GM12878 (cell line): Measurements from ENCODE around the gene ARHGEF6. TPM values are rescaled to one million over a fixed set of nuclear protein-coding genes. Genes with fewer than 3 reads are reported as not detected.

Experiments
- ATAC-seq: fragments of 200-7000 bp; cut with Tn5 transposase; 3 replicates; pipeline ENCODE4 v1.9.1; 2020; ENCODE audit warnings: mild to moderate bottlenecking, moderate library complexity
- BruUV-seq: library from RNA; stranded (reverse); fragments of 400-500 nt; replicated peaks from 2 replicates; lab custom pipeline; 2021; lab: Mats Ljungman, UMichigan
- CTCF ChIA-PET: fragments of 300-600 bp; sonication (Branson Sonifier 250); formaldehyde crosslinking; extraction: SDS; loops from one replicate; lab custom pipeline; 2021; ENCODE audit warnings: inconsistent platforms; lab: Yijun Ruan, JAX
- POLR2A ChIA-PET: fragments of 350-600 bp; formaldehyde crosslinking; extraction: SDS; loops from one replicate; lab custom pipeline; 2021; ENCODE audit warnings: inconsistent platforms; lab: Charles Lee
- RAD21 ChIA-PET: fragments of 300-600 bp; sonication (Branson Sonifier 250); formaldehyde crosslinking; loops from one replicate; lab custom pipeline; 2023; ENCODE audit warnings: antibody characterized with exemption; ENCODE audit not compliant: unreplicated experiment; lab: Charles Lee
- SMC1A ChIA-PET: fragments of 300-600 bp; sonication (Branson Sonifier 250); formaldehyde crosslinking; loops from one replicate; lab custom pipeline; 2023; ENCODE audit not compliant: unreplicated experiment, uncharacterized antibody; lab: Charles Lee
- DNase-seq: peaks from one replicate; pipeline ENCODE4 v3.0.0-alpha.2; 2011; ENCODE audit warnings: low read depth, low spot score
- FAIRE-seq: peaks from 3 replicates; lab custom pipeline; 2011; peaks lifted over from hg19 to GRCh38; lab: Jason Lieb, UNC
- H2AFZ ChIP-seq: 2 replicates; pipeline ENCODE4 v1.6.0; 2011; ENCODE audit warnings: low read depth, low read length, control low read depth; ENCODE audit not compliant: control insufficient read depth
- H3K27ac ChIP-seq: 2 replicates; pipeline ENCODE4 v1.5.1; 2011; ENCODE audit warnings: control low read depth; ENCODE audit not compliant: control insufficient read depth, insufficient read depth
- H3K27me3 ChIP-seq, 2 experiments: replicated peaks in 1 of 2; 2 replicates each; pipeline versions ENCODE4 v1.6.0 to v1.6.1; 2011; ENCODE audit warnings: low read length in 1 of 2; ENCODE audit not compliant: control insufficient read depth in 2 of 2, insufficient read depth in 2 of 2
- H3K36me3 ChIP-seq, 2 experiments: 2 replicates each; pipeline ENCODE4 v1.5.1; 2011; ENCODE audit warnings: low read length in 1 of 2; ENCODE audit not compliant: control insufficient read depth in 2 of 2, insufficient read depth in 2 of 2
- H3K4me1 ChIP-seq: 2 replicates; pipeline ENCODE4 v1.6.1; 2011; ENCODE audit warnings: mild to moderate bottlenecking, low read length, moderate library complexity, mixed read lengths; ENCODE audit not compliant: control insufficient read depth, insufficient read depth
- H3K4me2 ChIP-seq: 2 replicates; pipeline ENCODE4 v1.6.0; 2011; ENCODE audit warnings: control low read depth; ENCODE audit not compliant: control insufficient read depth, insufficient read depth
- H3K4me3 ChIP-seq: fragments of 200-600 bp; sonication (generic); 2 replicates; pipeline ENCODE4 v1.5.1; 2016
- H3K79me2 ChIP-seq: 2 replicates; pipeline ENCODE4 v1.6.0; 2011; ENCODE audit warnings: low read length; ENCODE audit not compliant: control insufficient read depth, insufficient read depth
- H3K9ac ChIP-seq: 2 replicates; pipeline ENCODE4 v1.8.0; 2011; ENCODE audit warnings: low read length, control low read depth, mixed read lengths; ENCODE audit not compliant: control insufficient read depth, insufficient read depth
- H3K9me3 ChIP-seq: replicated peaks from 3 replicates; pipeline ENCODE4 v1.5.1; 2011; ENCODE audit warnings: mild to moderate bottlenecking, low read length; ENCODE audit not compliant: control insufficient read depth, insufficient read depth
- H4K20me1 ChIP-seq: 2 replicates; pipeline ENCODE4 v1.6.0; 2011; ENCODE audit not compliant: control insufficient read depth, insufficient read depth
- MEF2B ChIP-seq: fragments of 450-650 bp; IDR thresholded peaks from 2 replicates; pipeline ENCODE4 v1.6.1; 2018; ENCODE audit warnings: mild to moderate bottlenecking, moderate library complexity; ENCODE audit not compliant: partially characterized antibody, poor library complexity, severe bottlenecking
- MTA2 ChIP-seq: fragments of 450-650 bp; IDR thresholded peaks from 2 replicates; pipeline ENCODE4 v1.6.1; 2016; ENCODE audit warnings: low read depth, mild to moderate bottlenecking, moderate library complexity
- NBN ChIP-seq: fragments of 450-650 bp; IDR thresholded peaks from 2 replicates; pipeline ENCODE4 v1.6.1; 2016
- POLR2A ChIP-seq: IDR thresholded peaks from 2 replicates; pipeline ENCODE4 v1.6.1; 2011; ENCODE audit warnings: low read depth, mild to moderate bottlenecking, low read length
- POLR2AphosphoS5 ChIP-seq: IDR thresholded peaks from 2 replicates; pipeline ENCODE4 v1.6.1; 2011; ENCODE audit warnings: mild to moderate bottlenecking, low read length, inconsistent platforms
- SP1 ChIP-seq: IDR thresholded peaks from one replicate; pipeline ENCODE4 v1.6.1; 2011; ENCODE audit warnings: low read depth, low read length
- SUPT20H ChIP-seq: IDR thresholded peaks from 2 replicates; pipeline ENCODE4 v1.6.1; 2011; ENCODE audit warnings: low read depth, mild to moderate bottlenecking, low read length, moderate library complexity, borderline replicate concordance; ENCODE audit not compliant: control insufficient read depth
- TAF1 ChIP-seq: IDR thresholded peaks from 2 replicates; pipeline ENCODE4 v1.6.1; 2011; ENCODE audit warnings: mild to moderate bottlenecking, low read depth, low read length, borderline replicate concordance
- YY1 ChIP-seq: IDR thresholded peaks from 2 replicates; pipeline ENCODE4 v1.6.1; 2011; ENCODE audit warnings: low read depth, mild to moderate bottlenecking, low read length
- ZNF217 ChIP-seq: fragments of 450-650 bp; IDR thresholded peaks from 2 replicates; pipeline ENCODE4 v1.6.1; 2017; ENCODE audit warnings: antibody characterized with exemption, mild to moderate bottlenecking
- WGBS: methylation state at CpG from one replicate; pipeline ENCODE4 v1.1.6; 2016; ENCODE audit warnings: low lambda C conversion rate; ENCODE audit not compliant: insufficient replicate concordance, insufficient coverage; ENCODE audit errors: missing lambda C conversion rate; 5-methylcytosine and 5-hydroxymethylcytosine counted together
- in situ Hi-C: fragments of 300-500 bp; cut with MboI; formaldehyde crosslinking; loops from 9 replicates; pipeline ENCODE4 v1.14.3; 2018; ENCODE audit warnings: mixed read lengths
- intact Hi-C: fragments of 100-400 bp; cut with micrococcal nuclease; formaldehyde crosslinking; loops from one replicate; pipeline ENCODE4 v1.14.2; 2022; ENCODE audit not compliant: unreplicated experiment
- polyA plus RNA-seq, 11 experiments: library from polyadenylated mRNA; depleted of rRNA in 4 of 11; unstranded in 6 of 11; stranded (reverse) in 5 of 11; fragments of >200 nt; fragmentation: Nextera tagmentation in 4 of 11; fragmentation: Illumina TruSeq in 1 of 11; extraction: Ambion mirVana in 4 of 11; extraction: Trizol in 1 of 11; gene quantifications; 1 replicate in 1 of 11; 2 replicates in 10 of 11; pipeline versions ENCODE4 v1.2.1 to v1.2.3, GENCODE V29; 2011 to 2016; ENCODE audit warnings: inconsistent platforms in 2 of 11, missing spikeins in 2 of 11, low read depth in 1 of 11
- total RNA-seq, 4 experiments: library from RNA; depleted of rRNA in 3 of 4; stranded (reverse); fragments of >200 nt in 3 of 4; fragmentation: Illumina TruSeq in 1 of 4; extraction: Trizol in 1 of 4; gene quantifications; 2 replicates each; pipeline versions ENCODE4 v1.2.1 to v1.2.3, GENCODE V29; 2013 to 2021
- TF ChIP-seq, protein P1 (sequence below): fragments of 450-650 bp; IDR thresholded peaks from 2 replicates; pipeline ENCODE4 v1.6.1; 2017; ENCODE audit warnings: mild to moderate bottlenecking, moderate library complexity
- TF ChIP-seq, protein P2 (sequence below): IDR thresholded peaks from 2 replicates; pipeline ENCODE4 v1.6.1; 2012; ENCODE audit warnings: low read depth, low read length, improper control_type of control experiment
- TF ChIP-seq, protein P3 (sequence below): fragments of 450-650 bp; formaldehyde crosslinking; IDR thresholded peaks from 2 replicates; pipeline ENCODE4 v1.4.0; 2020; ENCODE audit warnings: mild to moderate bottlenecking, moderate library complexity

The ARHGEF6 gene
- total and polyA plus RNA-seq, 10 of the 15 experiments (the other 5 are each of a cell fraction or from before 2014, with no cell fraction given) = 5.4 to 29.7 (median 18.0) TPM

GRCh38 chrX:136714626-136715599, 65.8 kb downstream of the ARHGEF6 start:
- H3K9me3 ChIP-seq = no peaks in the 10 kb centered on the region
- intact Hi-C loops = loop anchor here (5.0 kb wide), 1 partner anchor 52 kb away; no protein-coding TSS in a partner anchor
- peak; percentile 88 for ATAC-seq
- CTCF ChIA-PET = interaction anchor here (0.6 to 2.7 kb wide), 7 partner anchors 12 to 210 kb away, joined by 3 to 7 read pairs (median 3); no protein-coding TSS in a partner anchor
- DNase-seq = no peak
- no peaks in the 10 kb centered on the region for H4K20me1 ChIP-seq
- H3K27me3 ChIP-seq = no peaks in the 10 kb centered on the region
- WGBS = 2% methylated on average over 6 of the region's 6 CpGs
- BruUV-seq = no TSS peak
- SMC1A ChIA-PET = interaction anchor here (0.7 to 2.7 kb wide), 9 partner anchors 11 to 131 kb away, joined by 3 to 8 read pairs (median 3); partner anchors contain the start of gene ARHGEF6
- H3K79me2 ChIP-seq = no peaks in the 10 kb centered on the region
- H3K9ac ChIP-seq = peak overlapping the region; percentile 60; the same call in 1 of the 2 replicates
- H3K4me3 ChIP-seq = peak overlapping the region; percentile 34; the same call in 1 of the 2 replicates
- H3K27ac ChIP-seq = peak overlapping the region; percentile 73
- no peak for FAIRE-seq
- peaks cover 18% of the 10 kb centered on the region for H3K4me1 ChIP-seq
- POLR2A ChIA-PET = interaction anchor here (0.5 to 0.6 kb wide), 2 partner anchors 23 to 195 kb away, joined by 3 read pairs; no protein-coding TSS in a partner anchor
- RAD21 ChIA-PET = interaction anchor here (0.9 to 2.1 kb wide), 4 partner anchors 53 to 194 kb away, joined by 3 to 5 read pairs (median 4); no protein-coding TSS in a partner anchor
- no peaks in the 10 kb centered on the region for H3K36me3 ChIP-seq
- peak overlapping the region; percentile 89 for H3K4me2 ChIP-seq
- in situ Hi-C loops = loop anchor here (5.0 kb wide), 1 partner anchor 212 kb away; no protein-coding TSS in a partner anchor
- peak overlapping the region; percentile 10; the same call in 1 of the 2 replicates for H2AFZ ChIP-seq
- TF ChIP-seq MTA2 (peak; percentile 34; the same call in 1 of the 2 replicates), MEF2B (no peak), NBN (no peak), SP1 (no peak), YY1 (no peak), ZNF217 (no peak), POLR2AphosphoS5 (no peak), SUPT20H (no peak), TAF1 (no peak), POLR2A (no peak)
- TF ChIP-seq, protein P1, sequence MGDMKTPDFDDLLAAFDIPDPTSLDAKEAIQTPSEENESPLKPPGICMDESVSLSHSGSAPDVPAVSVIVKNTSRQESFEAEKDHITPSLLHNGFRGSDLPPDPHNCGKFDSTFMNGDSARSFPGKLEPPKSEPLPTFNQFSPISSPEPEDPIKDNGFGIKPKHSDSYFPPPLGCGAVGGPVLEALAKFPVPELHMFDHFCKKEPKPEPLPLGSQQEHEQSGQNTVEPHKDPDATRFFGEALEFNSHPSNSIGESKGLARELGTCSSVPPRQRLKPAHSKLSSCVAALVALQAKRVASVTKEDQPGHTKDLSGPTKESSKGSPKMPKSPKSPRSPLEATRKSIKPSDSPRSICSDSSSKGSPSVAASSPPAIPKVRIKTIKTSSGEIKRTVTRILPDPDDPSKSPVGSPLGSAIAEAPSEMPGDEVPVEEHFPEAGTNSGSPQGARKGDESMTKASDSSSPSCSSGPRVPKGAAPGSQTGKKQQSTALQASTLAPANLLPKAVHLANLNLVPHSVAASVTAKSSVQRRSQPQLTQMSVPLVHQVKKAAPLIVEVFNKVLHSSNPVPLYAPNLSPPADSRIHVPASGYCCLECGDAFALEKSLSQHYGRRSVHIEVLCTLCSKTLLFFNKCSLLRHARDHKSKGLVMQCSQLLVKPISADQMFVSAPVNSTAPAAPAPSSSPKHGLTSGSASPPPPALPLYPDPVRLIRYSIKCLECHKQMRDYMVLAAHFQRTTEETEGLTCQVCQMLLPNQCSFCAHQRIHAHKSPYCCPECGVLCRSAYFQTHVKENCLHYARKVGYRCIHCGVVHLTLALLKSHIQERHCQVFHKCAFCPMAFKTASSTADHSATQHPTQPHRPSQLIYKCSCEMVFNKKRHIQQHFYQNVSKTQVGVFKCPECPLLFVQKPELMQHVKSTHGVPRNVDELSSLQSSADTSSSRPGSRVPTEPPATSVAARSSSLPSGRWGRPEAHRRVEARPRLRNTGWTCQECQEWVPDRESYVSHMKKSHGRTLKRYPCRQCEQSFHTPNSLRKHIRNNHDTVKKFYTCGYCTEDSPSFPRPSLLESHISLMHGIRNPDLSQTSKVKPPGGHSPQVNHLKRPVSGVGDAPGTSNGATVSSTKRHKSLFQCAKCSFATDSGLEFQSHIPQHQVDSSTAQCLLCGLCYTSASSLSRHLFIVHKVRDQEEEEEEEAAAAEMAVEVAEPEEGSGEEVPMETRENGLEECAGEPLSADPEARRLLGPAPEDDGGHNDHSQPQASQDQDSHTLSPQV = no peak
- TF ChIP-seq, protein P2, sequence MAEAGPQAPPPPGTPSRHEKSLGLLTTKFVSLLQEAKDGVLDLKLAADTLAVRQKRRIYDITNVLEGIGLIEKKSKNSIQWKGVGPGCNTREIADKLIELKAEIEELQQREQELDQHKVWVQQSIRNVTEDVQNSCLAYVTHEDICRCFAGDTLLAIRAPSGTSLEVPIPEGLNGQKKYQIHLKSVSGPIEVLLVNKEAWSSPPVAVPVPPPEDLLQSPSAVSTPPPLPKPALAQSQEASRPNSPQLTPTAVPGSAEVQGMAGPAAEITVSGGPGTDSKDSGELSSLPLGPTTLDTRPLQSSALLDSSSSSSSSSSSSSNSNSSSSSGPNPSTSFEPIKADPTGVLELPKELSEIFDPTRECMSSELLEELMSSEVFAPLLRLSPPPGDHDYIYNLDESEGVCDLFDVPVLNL = no peak
- TF ChIP-seq, protein P3, sequence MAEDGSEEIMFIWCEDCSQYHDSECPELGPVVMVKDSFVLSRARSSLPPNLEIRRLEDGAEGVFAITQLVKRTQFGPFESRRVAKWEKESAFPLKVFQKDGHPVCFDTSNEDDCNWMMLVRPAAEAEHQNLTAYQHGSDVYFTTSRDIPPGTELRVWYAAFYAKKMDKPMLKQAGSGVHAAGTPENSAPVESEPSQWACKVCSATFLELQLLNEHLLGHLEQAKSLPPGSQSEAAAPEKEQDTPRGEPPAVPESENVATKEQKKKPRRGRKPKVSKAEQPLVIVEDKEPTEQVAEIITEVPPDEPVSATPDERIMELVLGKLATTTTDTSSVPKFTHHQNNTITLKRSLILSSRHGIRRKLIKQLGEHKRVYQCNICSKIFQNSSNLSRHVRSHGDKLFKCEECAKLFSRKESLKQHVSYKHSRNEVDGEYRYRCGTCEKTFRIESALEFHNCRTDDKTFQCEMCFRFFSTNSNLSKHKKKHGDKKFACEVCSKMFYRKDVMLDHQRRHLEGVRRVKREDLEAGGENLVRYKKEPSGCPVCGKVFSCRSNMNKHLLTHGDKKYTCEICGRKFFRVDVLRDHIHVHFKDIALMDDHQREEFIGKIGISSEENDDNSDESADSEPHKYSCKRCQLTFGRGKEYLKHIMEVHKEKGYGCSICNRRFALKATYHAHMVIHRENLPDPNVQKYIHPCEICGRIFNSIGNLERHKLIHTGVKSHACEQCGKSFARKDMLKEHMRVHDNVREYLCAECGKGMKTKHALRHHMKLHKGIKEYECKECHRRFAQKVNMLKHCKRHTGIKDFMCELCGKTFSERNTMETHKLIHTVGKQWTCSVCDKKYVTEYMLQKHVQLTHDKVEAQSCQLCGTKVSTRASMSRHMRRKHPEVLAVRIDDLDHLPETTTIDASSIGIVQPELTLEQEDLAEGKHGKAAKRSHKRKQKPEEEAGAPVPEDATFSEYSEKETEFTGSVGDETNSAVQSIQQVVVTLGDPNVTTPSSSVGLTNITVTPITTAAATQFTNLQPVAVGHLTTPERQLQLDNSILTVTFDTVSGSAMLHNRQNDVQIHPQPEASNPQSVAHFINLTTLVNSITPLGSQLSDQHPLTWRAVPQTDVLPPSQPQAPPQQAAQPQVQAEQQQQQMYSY = no peak
